GM21723 (cell line): ENCODE measurements around the gene SPANXN3.
"Not testable (repeated sequence)": the region's sequence is repeated elsewhere in the genome, so short reads cannot be mapped to it uniquely, and the experiment has no call there.

Experiments used
- ATAC-seq: cut with Tn5 transposase; IDR thresholded peaks from one replicate; pipeline ENCODE4 v1.9.1; 2021; ENCODE audit warnings: mild to moderate bottlenecking, moderate library complexity; ENCODE audit not compliant: unreplicated experiment

SPANXN3 gene, protein sequence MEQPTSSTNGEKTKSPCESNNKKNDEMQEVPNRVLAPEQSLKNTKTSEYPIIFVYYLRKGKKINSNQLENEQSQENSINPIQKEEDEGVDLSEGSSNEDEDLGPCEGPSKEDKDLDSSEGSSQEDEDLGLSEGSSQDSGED

DNA sequence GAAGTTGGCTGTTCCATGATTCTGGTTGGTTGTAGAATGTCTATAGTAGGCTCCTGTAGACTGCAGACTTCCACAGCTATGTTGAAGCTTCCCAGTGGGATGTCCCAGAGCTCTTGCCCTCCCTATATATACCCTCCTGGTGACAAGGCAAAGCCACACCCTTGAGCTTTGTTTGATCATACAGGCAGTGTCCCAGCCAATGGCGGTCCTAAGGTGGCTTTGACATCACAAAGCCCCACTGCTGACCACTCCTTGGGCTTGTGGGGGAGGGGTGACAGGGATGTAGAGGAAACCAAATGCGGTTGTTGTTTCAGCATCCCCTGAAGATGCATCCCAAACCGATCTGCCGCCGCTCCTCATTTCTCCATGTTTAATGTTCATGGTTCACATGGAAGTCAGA, at the start of gene SPANXN3:
SPANXN3 (minus strand) TSS at position 101 of the 400 bp plus-strand sequence; CDS start at position 17, 84 bp downstream.
- ATAC-seq, result not testable (repeated sequence)

DNA sequence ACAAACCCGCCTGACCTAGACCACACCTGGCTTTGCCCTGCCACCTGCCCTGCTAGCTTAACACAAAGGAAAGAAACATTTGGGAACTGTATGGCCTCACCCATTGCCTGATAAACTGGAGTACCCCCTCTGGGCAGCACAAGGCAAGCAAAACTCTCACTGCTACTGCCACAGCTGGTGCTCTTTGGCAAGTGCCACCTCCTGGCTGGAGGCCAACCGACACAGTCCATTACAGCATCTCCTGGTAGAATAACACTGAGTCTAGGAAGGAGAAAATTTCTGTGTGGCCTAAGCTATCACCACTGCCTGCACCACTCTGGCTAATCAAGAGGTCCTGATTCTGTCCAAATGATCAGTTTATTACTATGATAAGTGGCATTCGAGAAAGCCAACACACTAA, 18.9 kb upstream of the SPANXN3 start:
- ATAC-seq, result no peak

- ATAC-seq, result not testable (repeated sequence)
Observed at GRCh38 chrX:143502196-143502595, 15.1 kb downstream of the SPANXN3 start.

DNA sequence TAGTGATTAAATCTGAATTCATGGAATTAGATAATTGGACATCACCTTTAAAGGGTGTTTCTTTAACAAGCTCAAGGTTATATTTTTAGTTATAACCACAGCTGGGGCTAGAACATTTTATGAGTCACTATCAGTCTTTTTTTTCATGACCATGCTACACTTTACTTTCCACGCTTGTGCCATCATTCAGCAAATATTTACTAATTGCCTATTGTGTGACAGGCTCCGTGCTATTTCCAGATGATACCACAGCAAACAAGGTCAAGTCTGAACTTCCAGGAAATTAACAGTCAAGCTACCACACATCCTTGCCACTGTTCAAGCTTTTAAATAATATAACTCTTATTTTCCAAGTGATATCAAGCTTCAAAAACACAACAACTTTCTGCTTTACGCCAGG, 16.5 kb downstream of the SPANXN3 start:
- ATAC-seq, result no peak

- ATAC-seq, result no peak
Observed at GRCh38 chrX:143486105-143486504, 31.2 kb downstream of the SPANXN3 start.

DNA sequence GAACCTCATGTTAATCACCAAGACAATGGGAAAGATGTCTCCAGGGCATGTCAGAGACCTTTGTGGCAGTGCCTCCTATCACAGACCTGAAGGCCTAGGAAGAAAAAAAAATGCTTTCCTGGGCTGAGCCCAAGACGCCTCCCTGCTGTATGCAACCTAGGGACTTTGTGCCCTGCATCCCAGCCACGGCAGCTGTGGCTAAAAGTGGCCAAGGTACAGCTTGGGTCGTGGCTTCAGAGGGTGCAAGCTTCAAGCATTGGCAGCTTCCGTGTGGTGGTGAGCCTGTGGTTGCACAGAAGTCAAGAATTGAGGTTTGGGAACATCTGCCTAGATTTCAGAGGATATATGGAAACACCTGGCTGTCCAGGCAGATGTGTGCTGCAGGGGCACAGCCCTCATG, 40.5 kb downstream of the SPANXN3 start:
- ATAC-seq, result no peak

- ATAC-seq, result no peak
Observed at GRCh38 chrX:143472347-143472938, 44.8 kb downstream of the SPANXN3 start.

DNA sequence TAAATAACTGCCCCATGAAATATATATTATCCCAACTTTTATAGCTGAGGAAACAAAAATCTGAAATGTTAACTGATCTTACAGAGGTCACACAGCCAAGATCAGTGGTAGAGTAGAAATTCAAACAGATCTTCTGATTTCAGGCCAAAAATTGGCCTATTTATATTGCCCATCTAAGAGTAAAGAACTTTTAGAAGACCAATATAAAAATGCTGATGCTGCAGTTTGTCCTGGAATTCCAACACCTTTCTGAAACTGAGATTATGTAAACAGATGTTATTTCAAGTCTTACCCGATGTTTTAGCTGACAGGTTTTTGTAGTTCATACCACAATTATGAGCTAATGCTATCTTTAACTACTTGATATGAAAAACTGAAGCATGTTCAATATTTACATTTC, 51.1 kb downstream of the SPANXN3 start:
- no peak for ATAC-seq

DNA sequence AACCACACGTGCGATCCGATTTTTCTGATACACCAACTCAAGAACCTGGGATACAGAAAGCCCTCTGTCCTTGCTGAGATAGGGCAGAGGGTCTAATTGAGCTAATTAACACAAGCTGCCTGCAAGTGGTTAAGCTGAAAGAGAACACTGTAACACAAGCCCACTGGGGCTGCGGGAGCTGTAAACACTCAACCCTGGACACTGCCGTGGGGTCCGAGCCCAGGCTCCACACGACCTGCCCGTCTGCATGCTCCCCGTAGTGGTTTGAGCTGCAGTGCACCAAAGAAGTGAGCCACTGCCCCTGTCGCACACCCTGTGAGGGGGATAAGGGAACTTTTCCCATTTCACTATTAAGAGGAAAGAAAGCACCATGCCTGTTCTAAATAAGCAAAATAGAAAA, 54.6 kb downstream of the SPANXN3 start:
- ATAC-seq, result no peak

- ATAC-seq, result no peak
Observed at GRCh38 chrX:143461606-143462005, 55.7 kb downstream of the SPANXN3 start.
